IMR-90 (cell line): ENCODE data around the gene METTL5. TPM values are rescaled to one million over a fixed set of nuclear protein-coding genes. Genes with fewer than 3 reads are reported as not detected.

Experiments used
- ATAC-seq: fragments of 200-7000 bp; cut with Tn5 transposase; 2 replicates; pipeline ENCODE4 v1.9.1; 2020; ENCODE audit warnings: low read depth, mild to moderate bottlenecking, moderate library complexity
- BruUV-seq: library from RNA; stranded (reverse); fragments of 400-500 nt; replicated peaks from 2 replicates; lab custom pipeline; 2021; lab: Mats Ljungman, UMichigan
- CTCF ChIA-PET: fragments of 300-600 bp; formaldehyde crosslinking; extraction: SDS; loops from one replicate; lab custom pipeline; 2021; ENCODE audit warnings: antibody characterized with exemption; lab: Yijun Ruan, JAX
- POLR2A ChIA-PET: fragments of 300-600 bp; sonication (Branson Sonifier 250); formaldehyde crosslinking; loops from one replicate; lab custom pipeline; 2022; ENCODE audit warnings: antibody characterized with exemption; ENCODE audit not compliant: unreplicated experiment; lab: Charles Lee
- DNase-seq: peaks from one replicate; pipeline ENCODE4 v3.0.0; 2013
- H2AFZ ChIP-seq: replicated peaks from 2 replicates; pipeline ENCODE3; 2013; ENCODE audit warnings: low read length, mild to moderate bottlenecking; ENCODE audit not compliant: poor library complexity
- H2AK5ac ChIP-seq: 2 replicates; pipeline ENCODE4 v1.6.1; 2013; ENCODE audit warnings: low read depth, low read length, inconsistent platforms
- H2AK9ac ChIP-seq: replicated peaks from 2 replicates; pipeline ENCODE3; 2013; ENCODE audit warnings: mild to moderate bottlenecking, low read depth, low read length, moderate library complexity; ENCODE audit not compliant: poor library complexity
- H2BK120ac ChIP-seq: 2 replicates; pipeline ENCODE4 v1.6.1; 2013; ENCODE audit warnings: low read depth, low read length, inconsistent platforms
- H2BK15ac ChIP-seq: 3 replicates; pipeline ENCODE4 v1.6.1; 2013; ENCODE audit warnings: low read depth, low read length, inconsistent platforms
- H2BK20ac ChIP-seq: 2 replicates; pipeline ENCODE4 v1.6.1; 2013; ENCODE audit warnings: low read depth, mild to moderate bottlenecking, inconsistent platforms, low read length, moderate library complexity
- H2BK5ac ChIP-seq: 2 replicates; pipeline ENCODE4 v1.6.1; 2013; ENCODE audit warnings: mild to moderate bottlenecking, low read depth, low read length, inconsistent platforms; ENCODE audit not compliant: poor library complexity, severe bottlenecking
- H3K14ac ChIP-seq: replicated peaks from 2 replicates; pipeline ENCODE4 v1.6.1; 2013; ENCODE audit warnings: low read depth, low read length, inconsistent platforms
- H3K18ac ChIP-seq: 2 replicates; pipeline ENCODE4 v1.6.1; 2013; ENCODE audit warnings: low read depth, low read length, control low read depth
- H3K23ac ChIP-seq: 2 replicates; pipeline ENCODE4 v1.6.1; 2013; ENCODE audit warnings: low read depth, low read length, inconsistent platforms
- H3K27ac ChIP-seq: 2 replicates; pipeline ENCODE4 v1.5.1; 2013; ENCODE audit warnings: mild to moderate bottlenecking, control low read depth, low read length; ENCODE audit not compliant: insufficient read depth
- H3K27me3 ChIP-seq: 2 replicates; pipeline ENCODE4 v1.6.1; 2013; ENCODE audit warnings: low read length; ENCODE audit not compliant: control insufficient read depth, insufficient read depth
- H3K36me3 ChIP-seq: 2 replicates; pipeline ENCODE4 v1.6.1; 2013; ENCODE audit warnings: low read length, mixed read lengths; ENCODE audit not compliant: control insufficient read depth, insufficient read depth
- H3K4ac ChIP-seq: 2 replicates; pipeline ENCODE4 v1.6.1; 2013; ENCODE audit warnings: low read depth, low read length, inconsistent platforms
- H3K4me1 ChIP-seq: 2 replicates; pipeline ENCODE4 v1.6.1; 2013; ENCODE audit warnings: low read length, mixed read lengths; ENCODE audit not compliant: control insufficient read depth, insufficient read depth
- H3K4me2 ChIP-seq: 2 replicates; pipeline ENCODE4 v1.6.1; 2013; ENCODE audit warnings: low read depth, mild to moderate bottlenecking, control low read depth, low read length, moderate library complexity
- H3K4me3 ChIP-seq: 2 replicates; pipeline ENCODE4 v1.5.1; 2013; ENCODE audit warnings: low read depth, mild to moderate bottlenecking, control low read depth, low read length, moderate library complexity; ENCODE audit not compliant: insufficient read depth
- H3K56ac ChIP-seq: 2 replicates; pipeline ENCODE4 v1.6.1; 2013; ENCODE audit warnings: low read length, inconsistent platforms; ENCODE audit not compliant: insufficient read depth; ENCODE audit errors: extremely low read depth
- H3K79me1 ChIP-seq, 2 experiments: 2 replicates each; pipeline ENCODE4 v1.6.1; 2013; ENCODE audit warnings: low read length in 2 of 2, inconsistent platforms in 1 of 2, low read depth in 1 of 2
- H3K9ac ChIP-seq: 2 replicates; pipeline ENCODE4 v1.6.1; 2013; ENCODE audit warnings: low read depth, low read length, control low read depth
- H3K9me1 ChIP-seq: 2 replicates; pipeline ENCODE4 v1.6.1; 2013; ENCODE audit warnings: low read length, inconsistent platforms; ENCODE audit not compliant: insufficient read depth
- H3K9me3 ChIP-seq: 2 replicates; pipeline ENCODE4 v1.6.1; 2013; ENCODE audit warnings: low read length; ENCODE audit not compliant: control insufficient read depth, insufficient read depth
- H4K20me1 ChIP-seq: 2 replicates; pipeline ENCODE4 v1.6.1; 2013; ENCODE audit warnings: low read length, inconsistent platforms; ENCODE audit not compliant: insufficient read depth
- H4K5ac ChIP-seq: 2 replicates; pipeline ENCODE4 v1.6.1; 2013; ENCODE audit warnings: mild to moderate bottlenecking, low read depth, low read length, control low read depth
- H4K8ac ChIP-seq, 2 experiments: 2 replicates each; pipeline ENCODE4 v1.6.1; 2013; ENCODE audit warnings: low read depth in 2 of 2, low read length in 2 of 2, control low read depth in 1 of 2, inconsistent platforms in 1 of 2
- H4K91ac ChIP-seq: 2 replicates; pipeline ENCODE4 v1.6.1; 2013; ENCODE audit warnings: low read depth, low read length, inconsistent platforms; ENCODE audit not compliant: insufficient read depth
- MXI1 ChIP-seq: IDR thresholded peaks from 2 replicates; pipeline ENCODE4 v1.6.1; 2012; ENCODE audit warnings: low read depth, mild to moderate bottlenecking, low read length, moderate library complexity, borderline replicate concordance
- RAD21 ChIP-seq: IDR thresholded peaks from 2 replicates; pipeline ENCODE4 v1.6.1; 2012; ENCODE audit warnings: low read length, improper control_type of control experiment
- WGBS, 2 experiments: methylation state at CpG; one replicate each; pipeline versions ENCODE4 v1.1.5 to v1.1.7; 2013; ENCODE audit warnings: missing lambda C conversion rate in 2 of 2; ENCODE audit not compliant: insufficient read length in 1 of 2; ENCODE audit errors: extremely low coverage in 2 of 2; 5-methylcytosine and 5-hydroxymethylcytosine counted together
- dilution Hi-C: fragments of 300-500 bp; cut with HindIII; formaldehyde crosslinking; loops from one replicate; pipeline ENCODE4 v1.14.3; 2018; ENCODE audit warnings: low sequenced_read_pairs; ENCODE audit not compliant: unreplicated experiment
- in situ Hi-C: fragments of 300-500 bp; cut with MboI; formaldehyde crosslinking; loops from 3 replicates; pipeline ENCODE4 v1.14.3; 2019; ENCODE audit warnings: low sequenced_read_pairs, inconsistent platforms, mixed read lengths
- intact Hi-C: fragments of 100-400 bp; cut with micrococcal nuclease; formaldehyde crosslinking; loops from 2 replicates; pipeline ENCODE4 v1.10.0; 2022
- polyA plus RNA-seq, 3 experiments: library from polyadenylated mRNA; depleted of rRNA; stranded (reverse); fragments of >200 nt; gene quantifications; 2 replicates each; pipeline ENCODE4 v1.2.3, GENCODE V29; 2012; ENCODE audit warnings: low replicate concordance in 1 of 3
- total RNA-seq: library from RNA; depleted of rRNA; stranded (reverse); fragments of >200 nt; gene quantifications from 2 replicates; pipeline ENCODE4 v1.2.3, GENCODE V29; 2012

METTL5 gene
- total and polyA plus RNA-seq, 2 of the 4 experiments (the other 2 are of a cell fraction) = 38.3 to 49.8 TPM

DNA sequence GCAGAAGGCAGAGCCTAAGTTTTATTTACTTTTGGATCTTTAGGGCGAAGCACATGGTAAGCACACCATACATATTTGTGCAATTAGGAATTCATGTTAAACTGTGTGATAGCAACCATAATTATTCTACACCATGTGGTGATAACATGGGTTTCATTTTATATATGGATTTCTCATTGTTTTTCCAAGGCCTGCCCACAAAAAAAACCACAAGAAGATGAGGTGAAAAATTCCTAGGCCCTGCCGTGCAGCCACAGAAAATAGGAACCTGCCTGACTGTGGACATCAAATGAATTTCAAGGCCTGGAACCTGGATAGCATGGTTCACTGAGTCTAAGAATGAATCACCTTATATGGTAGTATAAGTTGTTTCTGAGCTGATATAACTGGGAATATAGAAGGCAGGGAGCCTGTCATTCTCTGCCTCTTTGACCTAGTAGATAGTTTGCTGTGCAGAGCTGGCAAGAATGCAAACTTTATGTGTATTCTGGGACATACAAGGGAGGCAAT, 48.4 kb downstream of the METTL5 start:
- Histone ChIP-seq H3K4me2 (peak overlapping the region; percentile 60), H3K36me3 (no peaks in the 10 kb centered on the region)
- in situ Hi-C loops = no loop called here

More for the DNA sequence above, 48.4 kb downstream of the METTL5 start:
- BruUV-seq = no TSS peak
- no peak overlapping the region for H4K91ac ChIP-seq
- WGBS, 2 experiments = no CpG with 5 or more reads among the region's 2 CpGs
- no peak overlapping the region for H2AK5ac ChIP-seq
- peak overlapping the region in 1 of 2 experiments; percentile 18; a peak in 1 of 4 replicates for H4K8ac ChIP-seq
- dilution Hi-C loops (no loop called here), intact Hi-C loops (no loop called here)
- no peaks in the 10 kb centered on the region for H3K9me1 ChIP-seq
- H3K23ac ChIP-seq = no peak overlapping the region
- H3K27ac ChIP-seq = peak overlapping the region; percentile 78; the same call in 1 of the 2 replicates
- H2AFZ ChIP-seq = no peak overlapping the region
- peaks cover 5% of the 10 kb centered on the region; the same call in 1 of the 2 replicates for H3K4me1 ChIP-seq
- no peaks in the 10 kb centered on the region for H3K9me3 ChIP-seq
- H2BK5ac ChIP-seq = peak overlapping the region; percentile 76
- H3K18ac ChIP-seq = peak overlapping the region; percentile 24
- peak overlapping the region; percentile 47; the same call in 1 of the 2 replicates for H2BK20ac ChIP-seq
- H2AK9ac ChIP-seq = no peak overlapping the region
- no peak overlapping the region for H3K14ac ChIP-seq
- H3K79me1 ChIP-seq = no peaks in the 10 kb centered on the region
- H3K27me3 ChIP-seq = no peaks in the 10 kb centered on the region
- TF ChIP-seq MXI1 = peak; percentile 21; the same call in 1 of the 2 replicates
- no peak for TF ChIP-seq RAD21
- ATAC-seq (peak; percentile 50), DNase-seq (peak; percentile 21)
- POLR2A ChIA-PET = interaction anchor here (0.6 kb wide), 2 partner anchors 47 to 59 kb away, joined by 3 to 4 read pairs; no protein-coding TSS in a partner anchor
- H2BK15ac ChIP-seq = 0 out of 3 replicates have a peak overlapping the region, but pooled peaks have one; percentile 0
- H4K20me1 ChIP-seq = no peaks in the 10 kb centered on the region
- H2BK120ac ChIP-seq = peak overlapping the region; percentile 38; the same call in 1 of the 2 replicates
- CTCF ChIA-PET = interaction anchor here (0.6 to 1.7 kb wide), 2 partner anchors 14 to 53 kb away, joined by 6 to 7 read pairs; no protein-coding TSS in a partner anchor
- peak overlapping the region; percentile 50 for H3K4ac ChIP-seq
- no peak overlapping the region; the same call in 1 of the 2 replicates for H3K56ac ChIP-seq
- H3K9ac ChIP-seq = no peak overlapping the region
- no peak overlapping the region for H3K4me3 ChIP-seq
- no peak overlapping the region for H4K5ac ChIP-seq
